ENCODE results near the gene RTP5. TPM values are rescaled to one million over a fixed set of nuclear protein-coding genes. Genes with fewer than 3 reads are reported as not detected.

RTP5 gene
- total RNA-seq, 3 donors from 2014 or later = 0.15 TPM; not detected in 2

Other genes with a start within 250 kb of the RTP5 start
- 10 to 100 TPM; 35.3 to 45.9 (median 38.1) TPM for gene THAP4, start 232.6 kb upstream of the RTP5 start, total RNA-seq
- gene ATG4B, start 232.0 kb upstream of the RTP5 start, total RNA-seq = 10 to 100 TPM; 47.7 to 71.1 (median 64.2) TPM
- gene DTYMK, start 182.9 kb upstream of the RTP5 start, total RNA-seq = 10 to 100 TPM; 16.8 to 23.2 (median 19.7) TPM
- gene ING5, start 167.7 kb upstream of the RTP5 start, total RNA-seq = 10 to 100 TPM; 29.6 to 49.0 (median 45.6) TPM
- 10 to 100 TPM; 16.3 to 29.2 (median 22.2) TPM for gene D2HGDH, start 135.1 kb upstream of the RTP5 start, total RNA-seq
- gene GAL3ST2, start 92.9 kb upstream of the RTP5 start, total RNA-seq = 1 to 10 TPM in 1 of 3 donors, not detected in 2; 2.6 TPM
- gene NEU4, start 60.5 kb upstream of the RTP5 start, total RNA-seq = 1 to 10 TPM in 1 of 3 donors, under 1 TPM in 2; 0.33 to 3.0 (median 0.44) TPM
- under 1 TPM; 0.16 to 0.88 (median 0.33) TPM for gene PDCD1, start 10.8 kb upstream of the RTP5 start, total RNA-seq

All from breast epithelium (tissue), 3 donors.